SU-DHL-6 (cell line): ENCODE results near the gene DTNBP1.

Experiments
- H2AFZ ChIP-seq: fragments of 200-600 bp; sonication (generic); 2 replicates; pipeline ENCODE4 v1.6.1; 2014; ENCODE audit warnings: low read depth, mild to moderate bottlenecking, moderate library complexity, mixed read lengths, antibody characterized with exemption, low read length; ENCODE audit not compliant: severe bottlenecking
- H3F3A ChIP-seq: fragments of 200-600 bp; shearing (Covaris generic); 2 replicates; pipeline ENCODE4 v1.6.0; 2016; ENCODE audit warnings: antibody characterized with exemption, mild to moderate bottlenecking; ENCODE audit not compliant: insufficient read depth
- H3K27ac ChIP-seq: fragments of 200-600 bp; sonication (generic); 2 replicates; pipeline ENCODE4 v1.5.1; 2016; ENCODE audit warnings: low read depth, mild to moderate bottlenecking, low read length, moderate library complexity, mixed read lengths
- H3K27me3 ChIP-seq: fragments of 200-600 bp; sonication (generic), shearing (Covaris generic); 2 replicates; pipeline ENCODE4 v1.6.0; 2014; ENCODE audit warnings: mild to moderate bottlenecking, low read length
- H3K36me3 ChIP-seq: fragments of 200-600 bp; sonication (generic); 2 replicates; pipeline ENCODE4 v1.6.1; 2014; ENCODE audit warnings: mild to moderate bottlenecking, low read length, mixed read lengths
- H3K4me2 ChIP-seq: fragments of 300-600, 200-600 bp; shearing (Covaris generic), sonication (generic); 2 replicates; pipeline ENCODE4 v1.6.0; 2014; ENCODE audit warnings: low read length, low read depth, mild to moderate bottlenecking; ENCODE audit not compliant: poor library complexity, severe bottlenecking
- H3K4me3 ChIP-seq: fragments of 200-600 bp; sonication (generic); 2 replicates; pipeline ENCODE4 v1.5.1; 2014; ENCODE audit warnings: antibody characterized with exemption, low read length, mild to moderate bottlenecking, mixed read lengths; ENCODE audit not compliant: insufficient read depth, poor library complexity, severe bottlenecking
- H3K79me2 ChIP-seq: fragments of 200-600 bp; sonication (generic); 2 replicates; pipeline ENCODE4 v1.6.1; 2014; ENCODE audit warnings: mild to moderate bottlenecking, low read length, moderate library complexity; ENCODE audit not compliant: insufficient read depth
- H3K9ac ChIP-seq: fragments of 200-600 bp; sonication (generic); 2 replicates; pipeline ENCODE4 v1.7.0; 2014; ENCODE audit warnings: mild to moderate bottlenecking, low read length
- H3K9me2 ChIP-seq: fragments of 200-600 bp; sonication (generic); replicated peaks from 2 replicates; pipeline ENCODE4 v1.6.1; 2014; ENCODE audit warnings: low read length; ENCODE audit not compliant: insufficient read depth
- H3K9me3 ChIP-seq: fragments of 200-600 bp; sonication (generic); 2 replicates; pipeline ENCODE4 v1.6.1; 2014; ENCODE audit warnings: low read length, mixed read lengths; ENCODE audit not compliant: insufficient read depth
- H4K20me1 ChIP-seq: fragments of 200-600 bp; sonication (generic); 2 replicates; pipeline ENCODE4 v1.6.1; 2014; ENCODE audit warnings: low read depth, mild to moderate bottlenecking, antibody characterized with exemption, low read length, moderate library complexity, mixed read lengths
- EZH2phosphoT487 ChIP-seq: fragments of 200-600 bp; sonication (generic), shearing (Covaris generic); conservative IDR thresholded peaks from 2 replicates; pipeline ENCODE4 v1.6.1; 2018; ENCODE audit warnings: mild to moderate bottlenecking, antibody characterized with exemption, low read length, moderate library complexity, mixed read lengths
- TF ChIP-seq, protein P1 (sequence below): fragments of 200-600 bp; sonication (generic); IDR thresholded peaks from one replicate; pipeline ENCODE4 v1.5.1; 2017; ENCODE audit warnings: antibody characterized with exemption, mild to moderate bottlenecking, low read length, moderate library complexity; ENCODE audit not compliant: insufficient read depth, poor library complexity, severe bottlenecking

Gene DTNBP1

DNA sequence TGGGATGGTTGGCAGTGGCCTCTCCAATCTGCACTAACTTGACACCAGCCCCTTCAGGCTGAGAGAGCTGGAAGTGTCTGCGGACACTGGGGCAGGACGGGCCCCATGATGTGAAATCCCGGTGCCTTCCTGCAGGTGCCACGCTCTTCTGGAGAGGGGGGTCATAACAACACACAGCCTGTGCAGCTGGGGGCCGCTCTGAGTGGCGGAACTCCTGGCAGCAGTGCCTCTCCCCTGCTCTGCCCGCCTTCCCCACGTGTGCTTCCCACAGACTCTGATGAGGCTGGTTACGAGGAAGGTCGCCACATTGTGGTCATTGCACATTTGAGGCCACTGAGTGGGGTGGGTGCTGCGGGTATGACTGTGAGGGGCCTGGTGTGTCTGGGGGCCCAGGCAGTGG, 145.2 kb downstream of the DTNBP1 start:
- H3F3A ChIP-seq = no peaks in the 10 kb centered on the region
- no peak for TF ChIP-seq EZH2phosphoT487
- peaks cover 10% of the 10 kb centered on the region; the same call in 1 of the 2 replicates for H3K36me3 ChIP-seq
- no peaks in the 10 kb centered on the region for H3K27me3 ChIP-seq
- no peaks in the 10 kb centered on the region for H3K9me2 ChIP-seq
- H4K20me1 ChIP-seq = no peaks in the 10 kb centered on the region
- no peak overlapping the region for H3K4me3 ChIP-seq
- H2AFZ ChIP-seq = no peak overlapping the region
- no peak overlapping the region for H3K27ac ChIP-seq
- no peak overlapping the region for H3K9ac ChIP-seq
- no peaks in the 10 kb centered on the region for H3K79me2 ChIP-seq
- H3K4me2 ChIP-seq = no peak overlapping the region
- no peaks in the 10 kb centered on the region for H3K9me3 ChIP-seq

DNA sequence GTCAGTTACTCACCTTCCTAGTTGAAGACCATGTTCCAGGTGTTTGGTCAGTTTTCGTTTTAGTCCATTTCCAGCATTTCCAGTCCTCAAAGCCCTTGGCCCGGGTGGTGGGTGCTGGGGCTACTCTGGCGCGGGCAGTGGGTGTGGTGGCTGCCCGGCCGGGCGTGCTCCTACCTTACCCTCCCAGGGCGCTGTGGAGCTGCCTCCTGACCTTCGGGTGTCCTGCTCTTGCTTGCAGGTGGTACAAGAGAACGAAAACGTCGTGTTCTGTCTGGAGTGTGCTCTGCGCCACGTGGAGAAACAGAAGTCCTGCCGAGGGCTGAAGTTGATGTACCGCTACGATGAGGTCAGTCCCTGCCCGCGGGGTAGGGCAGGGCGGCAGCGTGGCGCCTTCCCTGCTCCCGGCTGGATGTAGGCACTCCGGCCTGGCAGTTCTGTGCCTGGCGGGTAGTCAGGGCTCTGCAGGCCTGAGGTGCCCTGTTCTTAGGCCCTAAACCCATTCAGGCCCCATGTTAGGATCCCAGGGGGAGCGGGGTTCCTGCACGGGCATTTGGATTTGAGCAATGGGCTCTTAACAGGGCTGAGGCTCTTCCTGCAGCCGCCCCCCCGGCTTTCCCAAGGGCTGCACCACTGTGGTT, 145.8 kb downstream of the DTNBP1 start:
- H3K9me2 ChIP-seq = no peaks in the 10 kb centered on the region
- no peak overlapping the region for H3K9ac ChIP-seq
- H3K9me3 ChIP-seq = no peaks in the 10 kb centered on the region
- no peaks in the 10 kb centered on the region for H4K20me1 ChIP-seq
- H3K36me3 ChIP-seq = peaks cover 8% of the 10 kb centered on the region; the same call in 1 of the 2 replicates
- no peak overlapping the region for H3K4me2 ChIP-seq
- no peak overlapping the region for H3K4me3 ChIP-seq
- no peak for TF ChIP-seq EZH2phosphoT487
- no peaks in the 10 kb centered on the region for H3K27me3 ChIP-seq
- H3F3A ChIP-seq = no peaks in the 10 kb centered on the region
- H2AFZ ChIP-seq = no peak overlapping the region
- H3K79me2 ChIP-seq = no peaks in the 10 kb centered on the region
- no peak overlapping the region for H3K27ac ChIP-seq

DNA sequence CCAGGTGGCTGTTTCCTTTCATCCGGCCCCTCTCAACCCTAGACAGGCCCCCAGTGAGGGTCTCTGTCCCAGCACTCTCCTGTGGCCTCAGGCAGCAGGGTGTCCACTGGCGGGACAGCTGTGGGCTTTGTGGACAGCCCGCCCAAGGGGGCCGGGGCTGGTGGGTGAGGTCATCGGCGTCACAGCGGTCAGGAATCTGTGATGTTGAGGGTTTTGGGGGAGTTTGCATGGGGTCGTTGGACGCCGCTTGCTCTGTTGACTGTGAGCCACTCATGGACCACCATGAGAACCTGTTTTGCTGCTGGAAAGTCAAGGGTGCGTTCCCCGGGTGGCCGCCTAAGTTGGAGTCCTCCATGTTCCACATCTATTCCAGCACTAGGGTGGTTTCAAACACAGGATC, 146.4 kb downstream of the DTNBP1 start:
- Histone ChIP-seq H3K79me2 (no peaks in the 10 kb centered on the region), H3F3A (no peaks in the 10 kb centered on the region), H3K9me3 (no peaks in the 10 kb centered on the region), H3K27ac (no peak overlapping the region), H3K27me3 (no peaks in the 10 kb centered on the region), H2AFZ (no peak overlapping the region), H3K4me2 (no peak overlapping the region), H3K9ac (no peak overlapping the region), H4K20me1 (no peaks in the 10 kb centered on the region), H3K9me2 (no peaks in the 10 kb centered on the region), H3K36me3 (peaks cover 4% of the 10 kb centered on the region; the same call in 1 of the 2 replicates), H3K4me3 (no peak overlapping the region)
- TF ChIP-seq EZH2phosphoT487 = no peak
- TF ChIP-seq, protein P1, sequence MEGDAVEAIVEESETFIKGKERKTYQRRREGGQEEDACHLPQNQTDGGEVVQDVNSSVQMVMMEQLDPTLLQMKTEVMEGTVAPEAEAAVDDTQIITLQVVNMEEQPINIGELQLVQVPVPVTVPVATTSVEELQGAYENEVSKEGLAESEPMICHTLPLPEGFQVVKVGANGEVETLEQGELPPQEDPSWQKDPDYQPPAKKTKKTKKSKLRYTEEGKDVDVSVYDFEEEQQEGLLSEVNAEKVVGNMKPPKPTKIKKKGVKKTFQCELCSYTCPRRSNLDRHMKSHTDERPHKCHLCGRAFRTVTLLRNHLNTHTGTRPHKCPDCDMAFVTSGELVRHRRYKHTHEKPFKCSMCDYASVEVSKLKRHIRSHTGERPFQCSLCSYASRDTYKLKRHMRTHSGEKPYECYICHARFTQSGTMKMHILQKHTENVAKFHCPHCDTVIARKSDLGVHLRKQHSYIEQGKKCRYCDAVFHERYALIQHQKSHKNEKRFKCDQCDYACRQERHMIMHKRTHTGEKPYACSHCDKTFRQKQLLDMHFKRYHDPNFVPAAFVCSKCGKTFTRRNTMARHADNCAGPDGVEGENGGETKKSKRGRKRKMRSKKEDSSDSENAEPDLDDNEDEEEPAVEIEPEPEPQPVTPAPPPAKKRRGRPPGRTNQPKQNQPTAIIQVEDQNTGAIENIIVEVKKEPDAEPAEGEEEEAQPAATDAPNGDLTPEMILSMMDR = no peak

DNA sequence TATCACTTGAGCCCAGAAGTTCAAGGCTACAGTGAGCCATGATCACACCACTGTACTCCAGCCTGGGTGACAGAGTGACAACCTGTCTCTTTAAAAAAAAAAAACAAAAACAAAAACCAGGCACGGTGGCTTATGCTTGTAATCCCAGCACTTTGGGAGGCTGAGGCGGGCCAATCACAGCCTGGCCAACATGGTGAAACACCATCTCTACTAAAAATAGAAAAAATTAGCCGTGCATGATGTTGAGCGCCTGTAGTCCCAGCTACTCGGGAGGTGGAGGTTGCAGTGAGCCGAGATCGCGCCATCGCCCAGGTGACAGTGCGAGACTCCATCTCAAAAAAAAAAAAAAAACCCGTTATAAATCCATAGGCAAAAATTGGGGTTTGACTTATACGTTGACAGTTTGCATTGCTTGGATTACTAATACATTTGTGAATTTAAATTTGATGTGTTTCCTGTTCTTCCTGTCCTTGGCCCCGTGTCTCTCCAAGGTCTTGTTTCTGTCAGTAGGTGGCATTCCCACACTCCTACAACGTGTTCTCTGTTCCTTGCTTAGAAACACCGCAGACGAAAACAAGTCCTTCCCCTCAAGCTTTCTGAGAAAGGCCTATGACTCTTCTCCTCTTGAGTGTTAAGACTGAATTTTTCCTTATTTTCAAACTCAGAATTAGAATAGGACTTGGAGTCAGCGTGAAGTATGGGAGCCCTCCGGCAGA, 147.0 kb downstream of the DTNBP1 start:
- Histone ChIP-seq H3K27me3 (no peaks in the 10 kb centered on the region), H4K20me1 (no peaks in the 10 kb centered on the region), H3K27ac (peak overlapping the region; percentile 1), H3K9me2 (no peaks in the 10 kb centered on the region), H3K9me3 (no peaks in the 10 kb centered on the region), H3F3A (no peaks in the 10 kb centered on the region), H3K4me3 (no peak overlapping the region), H3K4me2 (no peak overlapping the region), H3K79me2 (no peaks in the 10 kb centered on the region), H2AFZ (no peak overlapping the region), H3K36me3 (no peaks in the 10 kb centered on the region), H3K9ac (no peak overlapping the region)
- TF ChIP-seq, protein P1 = no peak
- no peak for TF ChIP-seq EZH2phosphoT487
